Measurements from ENCODE around the gene CDYL.

CDYL gene

GRCh38 chr6:4914420-4915159 lies 138.4 kb downstream of the CDYL start:
- intact Hi-C loops (cut with DNase I), result no loop called here
- peak in 34 of 42 donors; percentile 22 to 84 (median 52) for DNase-seq

- intact Hi-C loops (cut with DNase I), result no loop called here
- DNase-seq, result peak in 1 of 42 donors; percentile 4
These were observed 140.9 kb downstream of the CDYL start for GRCh38 chr6:4916954-4917561.

GRCh38 chr6:4920914-4921410 lies 144.8 kb downstream of the CDYL start:
- peak in 1 of 42 donors; percentile 35 for DNase-seq
- intact Hi-C loops (cut with DNase I), result no loop called here

GRCh38 chr6:4922488-4923037 lies 146.4 kb downstream of the CDYL start:
- intact Hi-C loops (cut with DNase I), result no loop called here
- DNase-seq, result peak in 1 of 42 donors; percentile 20

GRCh38 chr6:4923081-4923480 lies 146.9 kb downstream of the CDYL start:
- intact Hi-C loops (cut with DNase I), result no loop called here
- DNase-seq, result peak in 1 of 42 donors; percentile 4

GRCh38 chr6:4924661-4925271 lies 148.6 kb downstream of the CDYL start:
- intact Hi-C loops (cut with DNase I), result no loop called here
- DNase-seq, result peak in 1 of 42 donors; percentile 14

- DNase-seq, result peak in 1 of 42 donors; percentile 54
- intact Hi-C loops (cut with DNase I), result no loop called here
These were observed 149.4 kb downstream of the CDYL start for GRCh38 chr6:4925580-4925979.

GRCh38 chr6:4928426-4928825 lies 152.2 kb downstream of the CDYL start:
- intact Hi-C loops (cut with DNase I), result no loop called here
- no peak for DNase-seq

- no peak for DNase-seq
- intact Hi-C loops (cut with DNase I), result no loop called here
These were observed 153.0 kb downstream of the CDYL start for GRCh38 chr6:4929097-4929718.

GRCh38 chr6:4930025-4930691 lies 154.0 kb downstream of the CDYL start:
- intact Hi-C loops (cut with DNase I), result no loop called here
- peak in 1 of 42 donors; percentile 34 for DNase-seq

- intact Hi-C loops (cut with DNase I), result no loop called here
- no peak for DNase-seq
These were observed 155.5 kb downstream of the CDYL start for GRCh38 chr6:4931530-4932227.

- DNase-seq, result no peak
- intact Hi-C loops (cut with DNase I), result no loop called here
These were observed 156.2 kb downstream of the CDYL start for GRCh38 chr6:4932228-4932903.

GRCh38 chr6:4935486-4935885 lies 159.3 kb downstream of the CDYL start:
- intact Hi-C loops (cut with DNase I), result no loop called here

GRCh38 chr6:4935975-4936680 lies 159.9 kb downstream of the CDYL start:
- intact Hi-C loops (cut with DNase I), result no loop called here
- DNase-seq, result peak in 1 of 42 donors; percentile 36

More at GRCh38 chr6:4935486-4935885, 159.3 kb downstream of the CDYL start:
- peak in 1 of 42 donors; percentile 21 for DNase-seq

- intact Hi-C loops (cut with DNase I), result no loop called here
- DNase-seq, result peak in 8 of 42 donors; percentile 36 to 69 (median 44)
These were observed 160.5 kb downstream of the CDYL start for GRCh38 chr6:4936681-4937041.

- DNase-seq, result peak in 1 of 42 donors; percentile 31
- intact Hi-C loops (cut with DNase I), result no loop called here
These were observed 161.2 kb downstream of the CDYL start for GRCh38 chr6:4937414-4937813.

GRCh38 chr6:4939241-4939640 lies 163.0 kb downstream of the CDYL start:
- peak in 1 of 42 donors; percentile 4 for DNase-seq
- intact Hi-C loops (cut with DNase I), result no loop called here

Data from head of caudate nucleus (tissue), 42 donors.